Parietal lobe (tissue), 2 donors: ENCODE data around the gene DEFB118. TPM values are rescaled to one million over a fixed set of nuclear protein-coding genes. Genes with fewer than 3 reads are reported as not detected.

Experiments used
- small RNA-seq: library from RNA; depleted of rRNA; stranded (forward); fragments of <200 nt; gene quantifications from one replicate; pipeline ENCODE3, GENCODE V24; 2014; ENCODE audit warnings: low replicate concordance
- total RNA-seq: library from RNA; depleted of rRNA; stranded (reverse); fragments of >200 nt; gene quantifications from one replicate; pipeline ENCODE4 v1.2.3, GENCODE V29; 2014

DEFB118 gene, protein sequence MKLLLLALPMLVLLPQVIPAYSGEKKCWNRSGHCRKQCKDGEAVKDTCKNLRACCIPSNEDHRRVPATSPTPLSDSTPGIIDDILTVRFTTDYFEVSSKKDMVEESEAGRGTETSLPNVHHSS
- total RNA-seq = not detected

DNA sequence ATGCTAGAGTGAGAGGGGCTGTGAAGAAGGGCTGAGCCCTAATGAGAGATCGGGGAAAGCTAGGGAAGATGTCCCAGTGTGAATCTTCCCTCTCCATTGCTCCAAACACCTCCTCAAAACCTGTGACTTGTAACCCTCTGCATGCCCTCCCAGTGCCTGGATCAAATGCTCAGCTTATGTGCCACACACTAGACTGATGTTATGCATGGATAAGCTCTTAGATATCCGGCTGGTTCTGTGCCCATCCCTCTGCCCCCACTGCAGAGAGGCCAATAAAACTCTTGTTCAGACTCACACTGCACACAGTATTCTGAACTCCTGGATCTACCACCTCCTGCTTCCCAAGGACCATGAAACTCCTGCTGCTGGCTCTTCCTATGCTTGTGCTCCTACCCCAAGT lies at the start of gene DEFB118:
DEFB118 (plus strand) TSS at position 301 of the 400 bp plus-strand sequence; CDS start at position 351, 50 bp downstream.

GRCh38 chr20:31390490-31390889 lies 22.1 kb downstream of the DEFB118 start, which contains the start of gene DEFB119:
TSS of gene DEFB119 (minus strand) at chr20:31390590. CDS start at chr20:31390483, 107 bp downstream.

DNA sequence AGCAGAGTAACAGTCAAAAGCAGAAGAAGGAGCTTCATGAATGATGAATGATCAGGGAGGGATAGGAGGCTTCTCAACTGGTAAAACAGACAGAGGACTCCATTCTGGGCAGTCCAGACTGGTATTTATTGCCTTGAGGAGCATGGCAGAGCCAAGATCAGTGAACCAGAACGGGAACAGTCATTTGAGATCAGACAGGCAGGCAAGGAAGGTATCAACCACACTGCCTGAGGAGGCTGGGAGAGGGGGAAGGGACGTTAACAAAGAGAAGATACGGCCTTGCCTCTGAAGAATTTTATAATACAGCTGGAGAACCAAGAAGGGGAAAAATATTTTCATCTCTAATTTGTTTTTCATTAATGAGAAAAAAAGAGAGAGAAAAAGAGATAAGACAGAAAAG lies 37.7 kb downstream of the DEFB118 start, which contains the start of gene DEFB121:
DEFB121 (minus strand) TSS at position 101 of the 400 bp plus-strand sequence; CDS start at position 38, 63 bp downstream.

Small RNA genes lying within 50 kb of the gene (small RNA-seq; reads per million reads assigned to genes)
- gene DEFB117 (not detected), gene RF00561 (not detected), gene RNA5SP480 (not detected)

Other genes with a start within 250 kb of the DEFB118 start
- gene DEFB115, start 110.9 kb upstream of the DEFB118 start, total RNA-seq = not detected
- gene DEFB116, start 60.0 kb upstream of the DEFB118 start, total RNA-seq = not detected
- gene DEFB119, start 22.0 kb downstream of the DEFB118 start, total RNA-seq = not detected
- gene DEFB121, start 37.6 kb downstream of the DEFB118 start, total RNA-seq = not detected
- gene DEFB123, start 72.0 kb downstream of the DEFB118 start, total RNA-seq = not detected
- not detected for gene DEFB124, start 106.5 kb downstream of the DEFB118 start, total RNA-seq
- 0.31 TPM for gene REM1, start 106.7 kb downstream of the DEFB118 start, total RNA-seq
- gene HM13, start 145.8 kb downstream of the DEFB118 start, total RNA-seq = 49.5 TPM
- gene ID1, start 236.7 kb downstream of the DEFB118 start, total RNA-seq = 26.0 TPM